BLaER1 (cell line): ENCODE data around the gene CFAP77.
A peak's percentile ranks its signal among the peaks of the same experiment; 100 is the strongest.

Experiments used
- H3K27ac ChIP-seq: shearing (Covaris generic); formaldehyde crosslinking; 2 replicates; pipeline ENCODE4 v1.8.1; 2022
- H3K27me3 ChIP-seq: shearing (Covaris generic); formaldehyde crosslinking; 2 replicates; pipeline ENCODE4 v1.8.1; 2022
- H3K36me3 ChIP-seq: shearing (Covaris generic); formaldehyde crosslinking; 2 replicates; pipeline ENCODE4 v1.8.1; 2022
- H3K4me1 ChIP-seq: shearing (Covaris generic); formaldehyde crosslinking; 2 replicates; pipeline ENCODE4 v1.8.1; 2022
- H3K4me2 ChIP-seq: shearing (Covaris generic); formaldehyde crosslinking; 2 replicates; pipeline ENCODE4 v1.8.1; 2022
- H3K4me3 ChIP-seq: shearing (Covaris generic); formaldehyde crosslinking; 2 replicates; pipeline ENCODE4 v1.8.1; 2022
- H3K9ac ChIP-seq: shearing (Covaris generic); formaldehyde crosslinking; 2 replicates; pipeline ENCODE4 v1.8.1; 2022
- H3K9me3 ChIP-seq: shearing (Covaris generic); formaldehyde crosslinking; 2 replicates; pipeline ENCODE4 v1.8.1; 2022
- H4K20me1 ChIP-seq: shearing (Covaris generic); formaldehyde crosslinking; 2 replicates; pipeline ENCODE4 v1.8.1; 2022
- Cebpa-rat ChIP-seq: shearing (Covaris generic); IDR thresholded peaks from 2 replicates; pipeline ENCODE4 v1.8.1; 2022

Gene CFAP77

GRCh38 chr9:132482196-132482813 lies 72.3 kb downstream of the CFAP77 start:
- no peak for TF ChIP-seq Cebpa-rat
- Histone ChIP-seq H3K9me3 (no peaks in the 10 kb centered on the region), H4K20me1 (no peaks in the 10 kb centered on the region), H3K4me1 (peaks cover 91% of the 10 kb centered on the region), H3K4me2 (peak overlapping the region; percentile 95), H3K27ac (peak overlapping the region; percentile 60; the same call in 1 of the 2 replicates), H3K4me3 (peak overlapping the region; percentile 44), H3K36me3 (no peaks in the 10 kb centered on the region), H3K9ac (peak overlapping the region; percentile 60; the same call in 1 of the 2 replicates), H3K27me3 (no peaks in the 10 kb centered on the region)

- peak overlapping the region; percentile 37 for H3K4me2 ChIP-seq
- no peaks in the 10 kb centered on the region for H3K9me3 ChIP-seq
- H3K36me3 ChIP-seq = no peaks in the 10 kb centered on the region
- no peak overlapping the region for H3K27ac ChIP-seq
- no peak overlapping the region for H3K4me3 ChIP-seq
- no peak for TF ChIP-seq Cebpa-rat
- no peaks in the 10 kb centered on the region for H3K27me3 ChIP-seq
- peaks cover 89% of the 10 kb centered on the region for H3K4me1 ChIP-seq
- no peak overlapping the region for H3K9ac ChIP-seq
- no peaks in the 10 kb centered on the region for H4K20me1 ChIP-seq
These were observed 75.4 kb downstream of the CFAP77 start for GRCh38 chr9:132485393-132485792.

- no peaks in the 10 kb centered on the region for H4K20me1 ChIP-seq
- H3K4me1 ChIP-seq = peaks cover 75% of the 10 kb centered on the region
- H3K4me2 ChIP-seq = peak overlapping the region; percentile 77
- H3K27ac ChIP-seq = peak overlapping the region; percentile 62
- H3K4me3 ChIP-seq = peak overlapping the region; percentile 53
- peak overlapping the region; percentile 36 for H3K9ac ChIP-seq
- H3K36me3 ChIP-seq = no peaks in the 10 kb centered on the region
- H3K9me3 ChIP-seq = no peaks in the 10 kb centered on the region
- H3K27me3 ChIP-seq = no peaks in the 10 kb centered on the region
- no peak for TF ChIP-seq Cebpa-rat
These were observed 76.8 kb downstream of the CFAP77 start for GRCh38 chr9:132486706-132487350.

GRCh38 chr9:132487351-132487791 lies 77.4 kb downstream of the CFAP77 start:
- no peak for TF ChIP-seq Cebpa-rat
- Histone ChIP-seq H3K27ac (peak overlapping the region; percentile 62), H4K20me1 (no peaks in the 10 kb centered on the region), H3K9ac (peak overlapping the region; percentile 36; the same call in 1 of the 2 replicates), H3K4me1 (peaks cover 69% of the 10 kb centered on the region), H3K9me3 (no peaks in the 10 kb centered on the region), H3K27me3 (no peaks in the 10 kb centered on the region), H3K4me3 (peak overlapping the region; percentile 53; the same call in 1 of the 2 replicates), H3K4me2 (peak overlapping the region; percentile 77), H3K36me3 (no peaks in the 10 kb centered on the region)

GRCh38 chr9:132487980-132488535 lies 78.0 kb downstream of the CFAP77 start:
- Histone ChIP-seq H3K4me1 (peaks cover 63% of the 10 kb centered on the region), H3K4me2 (peak overlapping the region; percentile 77), H4K20me1 (no peaks in the 10 kb centered on the region), H3K9me3 (no peaks in the 10 kb centered on the region), H3K27ac (peak overlapping the region; percentile 23; the same call in 1 of the 2 replicates), H3K36me3 (no peaks in the 10 kb centered on the region), H3K9ac (no peak overlapping the region; the same call in 1 of the 2 replicates), H3K4me3 (peak overlapping the region; percentile 53; the same call in 1 of the 2 replicates), H3K27me3 (no peaks in the 10 kb centered on the region)
- no peak for TF ChIP-seq Cebpa-rat

- Histone ChIP-seq H3K4me1 (peaks cover 61% of the 10 kb centered on the region), H3K9me3 (0 out of 2 replicates have a peak, but pooled peaks cover 2% of the 10 kb centered on the region), H3K27ac (no peak overlapping the region), H3K27me3 (no peaks in the 10 kb centered on the region), H3K4me3 (no peak overlapping the region), H3K36me3 (no peaks in the 10 kb centered on the region), H4K20me1 (no peaks in the 10 kb centered on the region), H3K4me2 (peak overlapping the region; percentile 77), H3K9ac (no peak overlapping the region)
- no peak for TF ChIP-seq Cebpa-rat
These were observed 78.6 kb downstream of the CFAP77 start for GRCh38 chr9:132488626-132489025.

- Histone ChIP-seq H3K27ac (no peak overlapping the region), H3K9ac (no peak overlapping the region), H4K20me1 (no peaks in the 10 kb centered on the region), H3K9me3 (peaks cover 10% of the 10 kb centered on the region; the same call in 1 of the 2 replicates), H3K4me1 (peaks cover 52% of the 10 kb centered on the region), H3K4me3 (no peak overlapping the region), H3K36me3 (no peaks in the 10 kb centered on the region), H3K27me3 (no peaks in the 10 kb centered on the region), H3K4me2 (peak overlapping the region; percentile 77)
- no peak for TF ChIP-seq Cebpa-rat
These were observed 79.5 kb downstream of the CFAP77 start for GRCh38 chr9:132489536-132489935.

GRCh38 chr9:132494857-132495256 lies 84.8 kb downstream of the CFAP77 start:
- Histone ChIP-seq H3K4me1 (peaks cover 16% of the 10 kb centered on the region), H3K4me3 (no peak overlapping the region), H3K9me3 (peaks cover 19% of the 10 kb centered on the region), H3K27me3 (no peaks in the 10 kb centered on the region), H3K9ac (no peak overlapping the region), H3K27ac (no peak overlapping the region), H3K4me2 (no peak overlapping the region), H4K20me1 (no peaks in the 10 kb centered on the region), H3K36me3 (no peaks in the 10 kb centered on the region)
- TF ChIP-seq Cebpa-rat = no peak

GRCh38 chr9:132497731-132498130 lies 87.7 kb downstream of the CFAP77 start:
- TF ChIP-seq Cebpa-rat = no peak
- H4K20me1 ChIP-seq = no peaks in the 10 kb centered on the region

More at GRCh38 chr9:132497731-132498130, 87.7 kb downstream of the CFAP77 start:
- H3K27ac ChIP-seq = no peak overlapping the region
- H3K4me1 ChIP-seq = peaks cover 33% of the 10 kb centered on the region
- H3K4me3 ChIP-seq = no peak overlapping the region
- no peaks in the 10 kb centered on the region for H3K27me3 ChIP-seq
- no peaks in the 10 kb centered on the region for H3K36me3 ChIP-seq
- no peak overlapping the region for H3K4me2 ChIP-seq
- H3K9ac ChIP-seq = no peak overlapping the region
- H3K9me3 ChIP-seq = peaks cover 19% of the 10 kb centered on the region
